Fibroblast of mammary gland (primary cell): ENCODE data around the gene KRTAP12-1.
"Not testable (repeated sequence)": the region's sequence is repeated elsewhere in the genome, so short reads cannot be mapped to it uniquely, and the experiment has no call there.

Experiments used
- DNase-seq: peaks from one replicate; pipeline ENCODE4 v3.0.0-alpha.2; 2010; ENCODE audit warnings: low read depth
- H3K4me3 ChIP-seq: 2 replicates; pipeline ENCODE4 v1.5.1; 2011; ENCODE audit warnings: low read depth, mild to moderate bottlenecking, low read length, moderate library complexity; ENCODE audit not compliant: control insufficient read depth
- TF ChIP-seq, protein P1 (sequence below): conservative IDR thresholded peaks from 2 replicates; pipeline ENCODE4 v1.5.1; 2011; ENCODE audit warnings: low read depth, low read length, inconsistent platforms; ENCODE audit not compliant: control insufficient read depth, insufficient read depth

Gene KRTAP12-1

DNA sequence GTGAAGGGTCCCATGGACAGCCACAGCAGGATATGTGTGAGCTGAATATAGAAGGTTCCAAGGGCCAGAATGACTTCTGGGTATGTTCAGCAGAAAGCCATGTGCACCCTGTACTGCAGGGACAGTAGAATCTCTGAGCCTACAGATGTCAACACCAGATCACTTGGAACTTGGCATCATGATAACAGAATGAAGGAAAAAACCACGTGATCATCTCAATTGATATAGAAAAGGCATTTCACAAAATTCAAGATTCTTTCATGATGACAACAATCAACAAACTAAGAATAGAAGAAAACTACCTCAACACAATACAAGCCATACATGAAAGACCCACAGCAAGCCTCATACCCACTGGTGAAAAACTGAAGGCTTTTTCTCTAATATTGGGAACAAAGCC is 14.4 kb downstream of the KRTAP12-1 start:
- TF ChIP-seq, protein P1, sequence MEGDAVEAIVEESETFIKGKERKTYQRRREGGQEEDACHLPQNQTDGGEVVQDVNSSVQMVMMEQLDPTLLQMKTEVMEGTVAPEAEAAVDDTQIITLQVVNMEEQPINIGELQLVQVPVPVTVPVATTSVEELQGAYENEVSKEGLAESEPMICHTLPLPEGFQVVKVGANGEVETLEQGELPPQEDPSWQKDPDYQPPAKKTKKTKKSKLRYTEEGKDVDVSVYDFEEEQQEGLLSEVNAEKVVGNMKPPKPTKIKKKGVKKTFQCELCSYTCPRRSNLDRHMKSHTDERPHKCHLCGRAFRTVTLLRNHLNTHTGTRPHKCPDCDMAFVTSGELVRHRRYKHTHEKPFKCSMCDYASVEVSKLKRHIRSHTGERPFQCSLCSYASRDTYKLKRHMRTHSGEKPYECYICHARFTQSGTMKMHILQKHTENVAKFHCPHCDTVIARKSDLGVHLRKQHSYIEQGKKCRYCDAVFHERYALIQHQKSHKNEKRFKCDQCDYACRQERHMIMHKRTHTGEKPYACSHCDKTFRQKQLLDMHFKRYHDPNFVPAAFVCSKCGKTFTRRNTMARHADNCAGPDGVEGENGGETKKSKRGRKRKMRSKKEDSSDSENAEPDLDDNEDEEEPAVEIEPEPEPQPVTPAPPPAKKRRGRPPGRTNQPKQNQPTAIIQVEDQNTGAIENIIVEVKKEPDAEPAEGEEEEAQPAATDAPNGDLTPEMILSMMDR: no peak
- DNase-seq: no peak

DNA sequence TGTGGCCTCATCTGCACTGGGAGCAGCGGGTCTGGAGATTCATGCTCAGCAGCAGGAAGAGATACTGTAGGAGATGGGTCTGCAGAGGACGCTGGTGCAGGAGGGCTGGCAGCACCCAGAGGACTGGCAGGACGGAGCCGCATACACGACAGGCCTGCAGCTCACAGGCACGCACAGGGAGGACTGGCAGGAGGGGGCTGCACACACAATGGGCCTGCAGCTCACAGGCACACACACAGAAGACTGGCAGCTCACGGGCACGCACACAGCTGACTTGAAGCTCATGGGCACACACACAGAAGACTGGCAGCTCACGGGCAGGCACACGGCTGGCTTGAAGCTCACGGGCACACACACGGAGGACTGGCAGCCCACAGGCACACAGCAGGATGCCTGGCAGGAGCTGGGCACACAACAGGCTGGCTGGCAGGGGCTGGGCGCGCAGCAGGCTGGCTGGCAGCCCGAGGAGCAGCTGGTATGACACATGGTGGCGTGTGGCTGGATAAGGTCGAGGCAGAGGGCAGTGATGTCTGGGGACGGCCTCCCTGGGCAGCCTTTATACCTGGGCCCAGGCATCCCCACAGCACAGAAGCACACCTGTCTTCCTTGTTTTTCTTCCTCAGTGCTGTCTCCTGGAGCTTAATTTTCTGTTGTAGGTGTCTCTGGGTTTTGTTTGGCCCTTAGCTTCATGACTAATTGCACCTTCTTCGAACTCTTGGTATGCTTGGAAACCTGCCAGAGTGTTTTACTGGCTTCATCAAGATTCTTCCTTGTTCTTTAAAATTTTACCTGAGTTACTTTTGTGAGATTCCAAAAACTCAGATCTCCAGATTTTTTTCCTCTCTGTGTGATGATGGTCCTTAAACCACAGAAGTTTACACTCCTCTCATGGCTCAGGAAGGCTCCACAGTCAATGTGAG is 15.3 kb downstream of the KRTAP12-1 start, which contains the start of gene KRTAP12-2:
Gene KRTAP12-2, minus strand, starts transcription at position 527 of the 920 bp plus-strand sequence. Its CDS starts 41 bp downstream, at position 486.
- TF ChIP-seq, protein P1: no peak
- H3K4me3 ChIP-seq: no peak within 1 kb of the TSS
- DNase-seq: no peak

More for the DNA sequence above, 14.4 kb downstream of the KRTAP12-1 start:
- no peak overlapping the region for H3K4me3 ChIP-seq

DNA sequence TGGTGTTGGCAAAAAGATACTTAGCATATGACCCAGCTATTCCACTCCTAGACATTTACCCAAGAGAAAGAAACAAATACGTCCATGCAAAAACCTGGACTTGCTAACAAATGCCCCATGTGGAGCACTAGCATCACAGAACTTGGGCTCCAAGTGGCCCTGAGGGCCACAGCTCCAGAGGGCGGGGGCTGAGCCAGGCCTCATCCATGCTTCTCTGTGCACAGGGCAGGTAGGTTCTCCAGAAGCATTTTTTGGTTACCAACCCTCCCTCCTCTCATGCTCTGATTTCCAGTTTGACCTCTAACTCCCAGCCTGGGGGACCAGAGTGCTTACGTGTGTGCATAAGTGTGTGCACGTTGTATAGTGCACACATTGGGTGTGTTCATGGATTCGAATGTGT is 17.3 kb downstream of the KRTAP12-1 start:
- DNase-seq: no peak
- H3K4me3 ChIP-seq: no peak overlapping the region
- TF ChIP-seq, protein P1: no peak

DNA sequence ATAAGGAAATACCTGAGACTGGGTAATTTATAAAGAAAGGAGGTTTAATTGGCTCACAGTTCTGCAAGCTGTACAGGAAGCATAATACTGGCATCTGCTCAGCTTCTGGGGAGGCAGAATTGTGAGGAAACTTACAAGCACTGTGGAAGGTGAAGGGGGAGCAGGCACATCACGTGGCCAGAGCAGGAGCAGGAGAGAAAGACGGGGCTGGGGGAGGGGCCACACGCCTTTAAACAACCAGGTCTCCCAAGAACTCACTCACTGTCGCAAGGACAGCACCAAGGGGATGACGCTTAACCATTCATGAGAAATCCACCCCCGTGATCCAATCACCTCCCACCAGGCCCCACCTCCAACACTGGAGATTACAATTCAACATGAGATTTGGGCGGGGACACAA is 20.4 kb downstream of the KRTAP12-1 start:
- not testable (repeated sequence) for H3K4me3 ChIP-seq, DNase-seq

DNA sequence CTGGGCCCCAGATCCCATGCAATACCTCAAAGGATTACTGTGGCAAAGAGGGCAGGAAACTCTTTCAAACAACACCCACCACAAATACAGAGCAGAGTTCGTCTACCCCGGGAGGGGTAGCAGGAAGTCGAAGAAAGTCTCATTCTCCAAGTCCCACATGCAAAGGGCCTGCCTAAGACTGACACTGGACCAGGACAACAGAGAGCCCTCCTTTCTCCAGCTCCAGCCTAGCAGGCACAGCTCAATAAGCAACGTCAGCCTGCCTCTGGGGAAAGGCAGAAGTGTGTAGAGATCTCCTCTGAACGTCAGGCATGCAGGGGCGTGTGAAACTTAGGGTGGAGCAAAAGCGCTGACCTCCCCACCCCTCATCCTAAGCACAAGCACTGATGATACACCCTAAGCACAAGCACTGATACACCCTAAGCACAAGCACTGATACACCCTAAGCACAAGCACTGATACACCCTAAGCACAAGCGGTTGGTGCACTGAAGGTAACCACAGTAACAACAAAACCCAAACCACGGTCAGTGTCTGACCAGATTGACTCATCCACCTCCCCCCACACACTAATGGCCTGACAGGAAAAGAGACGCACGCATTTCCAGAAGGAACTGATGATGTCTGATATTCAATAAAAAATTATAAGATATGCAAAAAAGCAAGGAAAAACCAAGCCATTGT is 22.9 kb downstream of the KRTAP12-1 start:
- TF ChIP-seq, protein P1: no peak
- DNase-seq: no peak
- H3K4me3 ChIP-seq: no peak overlapping the region

DNA sequence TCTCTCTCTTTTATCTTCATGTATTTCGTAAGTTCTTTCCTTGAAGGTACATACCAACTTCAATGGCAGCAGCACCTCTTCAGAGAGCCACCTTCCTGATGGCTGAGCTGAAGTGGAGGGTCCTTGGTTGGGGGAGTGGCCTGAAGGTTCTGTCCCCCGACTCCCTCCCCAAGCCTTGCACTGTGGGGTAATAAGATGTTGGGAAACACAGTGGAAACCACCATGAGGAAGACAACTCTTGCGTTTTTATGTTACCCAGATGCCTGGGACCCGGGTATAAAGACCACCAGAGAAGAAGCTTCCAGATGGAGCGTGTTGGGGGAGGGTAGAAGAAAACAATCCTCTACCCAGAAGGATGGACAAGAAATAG is 23.4 kb downstream of the KRTAP12-1 start:
- no peak overlapping the region for H3K4me3 ChIP-seq
- TF ChIP-seq, protein P1: no peak
- DNase-seq: no peak
